HG03354 (cell line): ENCODE data around the gene JMJD1C.

ENCODE experiments used
- ATAC-seq: cut with Tn5 transposase; IDR thresholded peaks from one replicate; pipeline ENCODE4 v1.9.1; 2021; ENCODE audit warnings: mild to moderate bottlenecking; ENCODE audit not compliant: unreplicated experiment, poor library complexity, severe bottlenecking

The JMJD1C gene

GRCh38 chr10:63119041-63119440, 346.7 kb downstream of the JMJD1C start:
- no peak for ATAC-seq
